Neuron (in vitro differentiated cells): ENCODE data around the gene CD80.

Source experiments
- H2AFZ ChIP-seq: one replicate; pipeline ENCODE4 v1.6.1; 2013; ENCODE audit warnings: low read depth, mild to moderate bottlenecking, inconsistent platforms, low read length, moderate library complexity
- H3K27me3 ChIP-seq: one replicate; pipeline ENCODE4 v1.6.1; 2013; ENCODE audit warnings: low read length; ENCODE audit not compliant: insufficient read depth
- H3K36me3 ChIP-seq: one replicate; pipeline ENCODE4 v1.6.1; 2013; ENCODE audit warnings: low read length; ENCODE audit not compliant: insufficient read depth
- H3K4me1 ChIP-seq: one replicate; pipeline ENCODE4 v1.6.1; 2013; ENCODE audit warnings: low read length; ENCODE audit not compliant: insufficient read depth
- H3K4me3 ChIP-seq: 2 replicates; pipeline ENCODE4 v1.5.1; 2013; ENCODE audit warnings: mild to moderate bottlenecking, low read length, moderate library complexity
- H3K9me3 ChIP-seq: one replicate; pipeline ENCODE4 v1.6.1; 2013; ENCODE audit warnings: low read length

CD80 gene

DNA sequence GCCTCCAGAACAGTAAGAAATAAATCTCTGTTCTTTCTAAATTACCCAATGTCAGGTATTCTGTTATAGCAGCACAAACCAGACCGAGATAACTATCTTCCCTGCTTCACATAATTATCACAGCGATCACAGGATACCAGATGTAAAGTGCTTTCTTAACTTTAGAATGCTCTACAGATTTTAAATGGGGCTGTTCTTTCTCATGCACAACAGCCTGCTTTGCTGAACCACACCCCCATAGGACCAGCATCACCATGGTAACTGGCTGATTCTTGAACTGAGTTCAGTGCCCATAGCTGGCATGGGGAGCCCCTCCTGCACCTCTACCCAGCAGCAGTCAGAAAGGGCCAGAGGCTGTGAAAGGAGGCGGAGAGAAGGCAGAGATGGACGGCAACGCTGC, 7.8 kb downstream of the CD80 start:
- Histone ChIP-seq H2AFZ (no peak overlapping the region), H3K27me3 (peaks cover 3% of the 10 kb centered on the region), H3K9me3 (no peaks in the 10 kb centered on the region), H3K36me3 (no peaks in the 10 kb centered on the region), H3K4me3 (no peak overlapping the region), H3K4me1 (no peaks in the 10 kb centered on the region)

DNA sequence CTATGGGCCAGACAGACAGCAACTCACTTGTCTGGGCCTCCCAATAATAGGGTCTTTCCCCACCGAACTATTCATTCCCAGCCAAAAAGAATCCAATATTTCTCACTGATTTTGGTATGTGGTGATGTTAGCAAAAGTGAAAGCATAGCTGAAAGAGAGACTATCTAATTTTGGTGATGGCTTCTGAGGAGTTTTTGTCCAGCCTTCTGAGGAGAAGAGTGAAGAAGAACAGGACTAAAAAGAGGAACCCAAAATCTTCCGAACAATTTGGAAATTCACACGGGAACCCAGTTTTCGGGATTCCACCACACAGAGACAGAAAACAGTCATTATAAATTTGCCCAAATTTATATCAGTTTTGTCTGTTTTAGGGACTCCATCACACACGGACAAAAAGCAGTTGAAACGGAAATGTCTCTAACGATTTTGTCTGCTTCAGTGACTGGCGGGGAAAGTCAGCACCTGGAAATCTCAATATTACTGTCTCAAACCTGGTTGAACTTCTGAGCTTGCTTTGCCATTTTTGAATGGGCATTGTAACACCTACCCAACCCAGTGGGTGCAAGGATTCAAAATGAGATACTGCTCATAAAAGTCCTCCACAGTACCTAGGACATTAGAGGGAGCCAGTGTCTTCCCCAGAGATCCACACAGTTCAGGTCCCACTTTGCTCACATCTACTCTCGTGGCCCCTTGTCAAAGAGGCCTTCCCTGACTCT, 9.1 kb downstream of the CD80 start:
- no peak overlapping the region for H2AFZ ChIP-seq
- no peaks in the 10 kb centered on the region for H3K9me3 ChIP-seq
- H3K4me1 ChIP-seq, result no peaks in the 10 kb centered on the region
- no peaks in the 10 kb centered on the region for H3K36me3 ChIP-seq
- H3K4me3 ChIP-seq, result no peak overlapping the region
- H3K27me3 ChIP-seq, result peaks cover 1% of the 10 kb centered on the region

DNA sequence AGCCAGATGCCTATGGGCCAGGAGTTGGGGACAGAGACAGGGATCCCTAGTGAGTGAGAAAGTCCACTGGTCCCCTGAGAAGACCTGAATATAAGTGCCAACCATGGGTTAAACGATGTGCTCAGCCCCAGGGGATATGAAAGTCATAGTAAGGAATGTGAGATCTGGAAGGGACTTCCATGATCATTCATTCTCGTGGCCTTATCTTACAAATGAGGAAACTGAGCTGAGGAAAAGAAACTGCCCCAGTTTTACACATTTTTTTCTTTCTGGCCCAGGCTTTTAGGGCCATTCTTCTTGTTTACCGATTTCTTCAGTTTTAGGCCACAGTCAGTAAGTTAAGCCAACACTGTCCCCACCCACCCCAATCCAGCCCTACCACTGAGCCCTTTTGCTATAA, 11.1 kb downstream of the CD80 start:
- Histone ChIP-seq H3K36me3 (no peaks in the 10 kb centered on the region), H2AFZ (no peak overlapping the region)

DNA sequence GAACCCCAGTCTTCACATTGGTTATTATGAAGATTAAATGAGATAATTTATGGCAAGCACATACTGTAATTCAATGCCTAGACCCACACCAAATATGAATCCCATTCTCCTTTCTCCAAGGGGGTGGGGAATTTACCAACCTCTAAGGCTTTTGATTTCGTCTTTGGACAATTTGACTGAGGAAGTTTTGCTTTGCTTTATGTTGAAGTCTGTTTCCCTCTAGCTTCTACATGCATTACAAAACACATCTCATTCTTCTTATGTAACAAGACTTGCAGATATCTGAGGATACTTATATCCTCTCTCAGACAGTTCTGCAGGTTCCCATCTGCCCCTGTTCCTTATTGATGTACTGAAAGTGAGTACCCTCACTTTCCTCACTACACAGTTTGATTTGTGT, 12.2 kb downstream of the CD80 start:
- Histone ChIP-seq H3K36me3 (no peaks in the 10 kb centered on the region), H3K4me3 (no peak overlapping the region), H3K9me3 (no peaks in the 10 kb centered on the region), H3K27me3 (no peaks in the 10 kb centered on the region), H3K4me1 (no peaks in the 10 kb centered on the region), H2AFZ (no peak overlapping the region)

More for the DNA sequence above, 11.1 kb downstream of the CD80 start:
- Histone ChIP-seq H3K27me3 (no peaks in the 10 kb centered on the region), H3K4me1 (no peaks in the 10 kb centered on the region), H3K9me3 (no peaks in the 10 kb centered on the region), H3K4me3 (no peak overlapping the region)

DNA sequence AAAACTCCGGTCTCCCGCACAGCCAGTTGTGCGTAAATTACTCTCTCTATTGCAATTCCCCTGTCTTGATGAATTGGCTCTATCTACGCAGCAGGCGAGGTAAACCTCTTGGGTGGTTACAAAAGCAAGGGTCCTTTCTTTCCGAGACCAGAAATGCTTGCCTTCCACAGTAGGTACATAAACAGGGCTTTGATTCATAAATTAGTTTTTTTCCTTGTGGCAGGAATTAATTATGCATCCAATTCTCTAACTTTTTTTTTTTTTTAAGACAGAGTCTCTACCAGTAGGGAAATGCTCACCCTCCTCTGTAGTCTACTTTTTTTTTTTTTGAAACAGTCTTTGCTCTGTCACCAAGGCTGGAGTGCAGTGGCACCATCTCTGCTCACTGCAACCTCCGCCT, 16.3 kb downstream of the CD80 start:
- H3K9me3 ChIP-seq, result no peaks in the 10 kb centered on the region
- no peak overlapping the region for H3K4me3 ChIP-seq
- H3K36me3 ChIP-seq, result no peaks in the 10 kb centered on the region
- no peaks in the 10 kb centered on the region for H3K27me3 ChIP-seq
- H3K4me1 ChIP-seq, result no peaks in the 10 kb centered on the region
- H2AFZ ChIP-seq, result no peak overlapping the region

DNA sequence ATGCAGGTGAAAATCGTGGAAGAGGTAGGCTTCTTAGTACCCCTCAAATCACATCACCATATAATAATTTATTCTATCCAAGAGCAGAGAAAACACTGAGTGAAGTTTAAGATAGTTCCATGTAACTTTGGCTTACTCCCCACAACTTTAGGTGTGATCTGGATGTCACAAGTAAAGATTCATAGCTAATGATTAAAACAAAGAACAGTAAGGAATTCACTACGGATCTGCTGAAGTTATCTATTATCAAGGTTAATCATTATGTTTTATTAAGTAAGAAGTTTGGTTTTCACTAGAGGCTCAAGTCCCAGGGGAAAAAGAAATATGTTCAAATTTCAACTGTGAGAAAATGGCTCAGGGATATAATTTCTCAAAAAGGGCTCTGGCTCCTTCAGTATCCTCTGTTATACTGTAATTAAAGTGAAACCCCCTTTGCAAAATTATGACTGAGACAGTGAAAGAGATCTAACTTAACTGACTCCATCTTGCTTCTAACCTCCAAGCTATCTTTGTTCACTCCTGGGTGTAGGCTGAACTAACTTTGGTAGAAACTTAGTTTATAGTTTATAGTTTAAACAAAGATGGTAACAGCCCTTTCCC, 17.1 kb downstream of the CD80 start:
- no peaks in the 10 kb centered on the region for H3K4me1 ChIP-seq
- H3K36me3 ChIP-seq, result no peaks in the 10 kb centered on the region
- H3K4me3 ChIP-seq, result no peak overlapping the region
- H2AFZ ChIP-seq, result no peak overlapping the region
- H3K9me3 ChIP-seq, result no peaks in the 10 kb centered on the region
- H3K27me3 ChIP-seq, result no peaks in the 10 kb centered on the region

DNA sequence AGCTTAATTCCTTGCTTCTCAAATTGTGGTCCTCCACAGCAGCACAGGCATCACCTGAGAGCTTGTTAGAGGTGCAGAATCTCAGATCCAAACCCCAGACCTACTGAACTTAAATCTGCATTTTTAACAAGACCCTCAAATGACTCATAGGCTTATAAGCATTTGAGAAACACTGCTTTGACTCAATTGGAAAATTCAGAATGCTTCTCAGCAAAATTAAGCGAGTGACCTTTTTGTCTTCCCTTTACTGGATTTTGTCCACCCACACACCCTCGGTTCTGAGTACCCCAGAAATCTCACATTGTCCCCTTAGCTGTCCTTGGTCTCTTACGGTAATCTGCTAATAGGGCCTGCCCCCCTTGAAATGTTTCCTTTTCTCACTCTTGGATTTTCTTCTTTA, 17.9 kb downstream of the CD80 start:
- Histone ChIP-seq H2AFZ (no peak overlapping the region), H3K36me3 (no peaks in the 10 kb centered on the region), H3K4me1 (no peaks in the 10 kb centered on the region), H3K4me3 (no peak overlapping the region), H3K9me3 (no peaks in the 10 kb centered on the region), H3K27me3 (no peaks in the 10 kb centered on the region)

DNA sequence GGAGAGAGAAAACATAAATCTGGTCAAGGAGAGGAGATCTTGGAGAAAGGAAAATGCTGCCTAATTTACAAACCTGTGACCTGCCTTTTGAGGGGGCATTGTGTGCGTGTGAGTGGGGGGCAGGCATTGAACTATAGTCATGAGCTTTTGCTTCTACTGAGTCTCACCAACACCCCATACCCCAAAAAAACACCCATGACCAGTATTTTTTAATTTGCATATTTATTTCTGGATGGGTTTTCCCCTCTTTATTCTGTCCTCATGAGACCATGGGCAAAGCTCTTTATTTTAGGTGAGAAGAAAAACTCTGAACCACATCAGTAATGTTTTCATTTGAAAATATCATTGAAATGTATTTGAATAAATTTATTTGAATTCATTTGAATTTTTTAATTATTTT, 20.6 kb downstream of the CD80 start:
- H3K4me1 ChIP-seq, result no peaks in the 10 kb centered on the region
- H3K27me3 ChIP-seq, result no peaks in the 10 kb centered on the region
- H3K4me3 ChIP-seq, result no peak overlapping the region
- H3K36me3 ChIP-seq, result no peaks in the 10 kb centered on the region
- no peaks in the 10 kb centered on the region for H3K9me3 ChIP-seq
- H2AFZ ChIP-seq, result no peak overlapping the region

DNA sequence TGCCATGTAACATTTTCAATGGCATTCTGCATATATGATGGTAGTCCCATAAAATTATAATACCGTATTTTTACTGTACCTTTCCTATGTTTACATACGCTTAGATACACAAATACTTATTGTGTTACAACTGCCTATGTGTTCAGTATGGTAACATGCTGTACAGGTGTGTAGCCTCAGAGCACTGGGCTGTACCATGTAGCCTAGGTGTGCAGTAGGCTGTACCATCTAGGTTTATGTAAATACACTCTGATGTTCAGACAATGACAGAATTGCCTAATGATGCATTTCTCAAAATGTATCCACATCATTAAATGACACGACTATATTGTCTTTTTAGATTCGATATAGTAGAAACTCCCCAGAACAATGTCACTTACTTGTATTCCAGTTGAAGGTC, 22.7 kb downstream of the CD80 start:
- Histone ChIP-seq H3K4me3 (no peak overlapping the region), H3K4me1 (no peaks in the 10 kb centered on the region), H2AFZ (no peak overlapping the region), H3K27me3 (no peaks in the 10 kb centered on the region), H3K36me3 (no peaks in the 10 kb centered on the region), H3K9me3 (no peaks in the 10 kb centered on the region)

DNA sequence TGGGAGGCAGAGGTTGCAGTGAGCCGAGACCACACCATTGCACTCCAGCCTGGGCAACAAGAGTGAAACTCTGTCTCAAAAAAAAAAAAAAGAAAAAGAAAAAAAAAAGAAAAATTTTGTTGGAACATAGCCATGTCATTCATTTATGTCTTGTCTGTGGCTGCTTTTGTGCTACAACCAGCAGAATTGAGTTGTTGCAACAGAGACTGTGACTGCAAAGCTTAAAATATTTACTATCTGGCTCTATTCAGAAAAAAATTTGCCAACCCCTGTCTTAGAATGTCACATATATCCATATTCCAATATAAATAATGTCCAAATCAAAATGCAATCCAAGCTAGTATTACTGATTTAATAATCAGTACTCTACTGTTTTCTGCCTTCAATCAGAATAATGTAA, 25.1 kb downstream of the CD80 start:
- Histone ChIP-seq H3K4me1 (no peaks in the 10 kb centered on the region), H3K4me3 (no peak overlapping the region), H2AFZ (no peak overlapping the region), H3K27me3 (no peaks in the 10 kb centered on the region), H3K36me3 (no peaks in the 10 kb centered on the region), H3K9me3 (no peaks in the 10 kb centered on the region)

DNA sequence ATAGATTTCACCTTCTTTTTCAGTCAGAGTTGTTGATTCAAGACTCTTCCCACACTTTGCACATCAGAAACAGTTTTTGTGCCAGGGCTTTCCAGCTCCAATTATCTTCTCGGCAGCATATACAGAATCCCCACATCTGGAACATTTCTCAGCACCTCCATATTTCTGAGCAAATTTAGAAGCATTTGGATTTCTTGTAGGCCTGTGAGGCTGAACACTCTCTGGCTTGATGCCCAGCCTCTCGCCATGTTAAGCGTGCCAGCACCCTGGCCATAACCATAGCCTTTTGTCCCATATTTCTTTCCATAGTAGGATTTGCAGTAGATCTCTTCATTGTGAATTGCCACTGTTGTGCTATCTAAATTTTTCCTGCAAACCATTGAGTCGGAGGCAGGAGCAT, 28.3 kb downstream of the CD80 start:
- Histone ChIP-seq H3K36me3 (no peaks in the 10 kb centered on the region), H3K4me1 (no peaks in the 10 kb centered on the region), H3K27me3 (no peaks in the 10 kb centered on the region), H3K9me3 (no peaks in the 10 kb centered on the region), H2AFZ (no peak overlapping the region), H3K4me3 (no peak overlapping the region)

DNA sequence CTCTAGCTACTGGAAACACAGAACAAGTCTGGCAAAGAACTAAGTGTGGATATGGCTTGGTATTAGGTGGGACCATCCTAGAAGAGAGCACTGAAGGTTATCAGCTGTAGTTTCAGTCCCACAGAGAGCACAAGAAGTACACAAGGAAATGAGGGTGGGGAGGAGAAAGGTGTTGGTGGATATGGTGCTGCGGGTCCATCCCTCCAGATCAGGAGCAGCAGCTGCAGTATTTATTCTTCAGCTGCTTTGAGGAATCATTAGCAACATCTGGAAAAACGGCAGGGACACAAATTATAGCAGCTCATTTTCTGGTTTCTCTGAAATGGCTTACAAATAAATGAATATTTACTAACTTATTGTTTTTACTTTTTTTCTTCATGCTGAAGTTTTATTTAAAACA, 29.0 kb downstream of the CD80 start:
- Histone ChIP-seq H3K4me3 (no peak overlapping the region), H3K9me3 (no peaks in the 10 kb centered on the region), H3K36me3 (no peaks in the 10 kb centered on the region), H3K27me3 (no peaks in the 10 kb centered on the region), H3K4me1 (no peaks in the 10 kb centered on the region), H2AFZ (no peak overlapping the region)

DNA sequence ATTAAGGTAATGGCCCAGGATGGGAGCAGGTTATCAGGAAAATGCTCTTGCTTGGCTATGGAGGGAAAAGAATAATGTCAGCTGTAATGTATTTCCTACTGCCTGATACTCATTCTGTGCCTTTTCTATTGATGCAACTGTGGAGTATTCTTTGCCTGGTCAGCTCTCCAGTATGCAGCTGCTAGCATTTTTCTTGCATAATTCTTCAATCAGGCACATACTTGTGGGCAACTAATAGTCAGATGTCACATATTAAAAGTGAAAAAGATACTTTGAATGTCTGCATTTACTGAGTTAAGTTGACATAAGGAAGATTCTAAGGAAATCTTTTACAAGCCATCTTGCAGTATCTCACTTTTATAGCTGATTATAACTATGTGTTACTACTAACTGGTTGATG, 29.5 kb downstream of the CD80 start:
- Histone ChIP-seq H3K27me3 (no peaks in the 10 kb centered on the region), H3K4me3 (no peak overlapping the region), H3K4me1 (no peaks in the 10 kb centered on the region), H3K9me3 (no peaks in the 10 kb centered on the region), H2AFZ (no peak overlapping the region), H3K36me3 (peaks cover 4% of the 10 kb centered on the region)

DNA sequence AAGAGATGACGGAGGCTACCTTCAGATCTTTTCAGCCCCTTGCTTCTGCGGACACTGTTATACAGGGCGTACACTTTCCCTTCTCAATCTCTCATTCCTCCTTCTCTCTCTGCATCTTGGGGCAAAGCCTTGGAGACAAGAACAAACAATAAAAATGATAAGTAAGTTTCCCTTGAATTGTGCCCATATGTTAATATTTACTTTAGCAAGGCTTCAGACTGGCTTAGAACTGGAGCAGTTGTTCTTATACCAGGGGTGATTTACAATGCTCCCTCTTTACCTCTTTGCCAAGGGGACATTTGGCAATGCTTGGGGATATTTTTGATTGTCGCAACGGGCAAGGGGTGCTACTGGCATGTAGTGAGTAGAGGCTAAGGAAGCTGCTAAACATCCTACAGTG, 31.7 kb downstream of the CD80 start:
- Histone ChIP-seq H2AFZ (no peak overlapping the region), H3K27me3 (no peaks in the 10 kb centered on the region), H3K36me3 (peaks cover 26% of the 10 kb centered on the region), H3K9me3 (no peaks in the 10 kb centered on the region), H3K4me3 (no peak overlapping the region), H3K4me1 (no peaks in the 10 kb centered on the region)
